Measurements from ENCODE around the gene ZNF491. TPM values are rescaled to one million over a fixed set of nuclear protein-coding genes. Genes with fewer than 3 reads are reported as not detected.
"Not testable (repeated sequence)": the region's sequence is repeated elsewhere in the genome, so short reads cannot be mapped to it uniquely, and the experiment has no call there.

Gene ZNF491
- polyA plus RNA-seq, 2 donors = 0.19 to 0.53 TPM

- Histone ChIP-seq H3K9me3 (ENCODE audit: control insufficient read depth in 2 of 2, insufficient read depth in 1 of 2, low read depth in 1 of 2, low read length in 1 of 2) (peaks cover 3 to 16% of the 10 kb centered on the region in 2 donors), H3K36me3 (ENCODE audit: control insufficient read depth in 2 of 2, insufficient read depth in 2 of 2, low read length in 1 of 2) (peaks cover 9 to 10% of the 10 kb centered on the region in 2 donors), H3K4me1 (ENCODE audit: control insufficient read depth in 2 of 2, insufficient read depth in 2 of 2, low read length in 1 of 2) (no peaks in the 10 kb centered on the region), H3K27ac (ENCODE audit: low read depth in 2 of 2, low read length in 1 of 2) (no peak overlapping the region), H3K4me3 (ENCODE audit: low read depth in 1 of 2, low read length in 2 of 2) (peak overlapping the region in 1 of 2 donors; percentile 7), H3K27me3 (ENCODE audit: control insufficient read depth in 1 of 2, insufficient read depth in 2 of 2, low read length in 2 of 2) (no peaks in the 10 kb centered on the region)
- 97 to 98% methylated on average over 8 of the region's 8 CpGs for WGBS, 2 donors
Measured at GRCh38 chr19:11832253-11832912, 34.1 kb downstream of the ZNF491 start.

GRCh38 chr19:11833541-11833940 is 35.2 kb downstream of the ZNF491 start:
- Histone ChIP-seq H3K27me3 (ENCODE audit: control insufficient read depth in 1 of 2, insufficient read depth in 2 of 2, low read length in 2 of 2) (no peaks in the 10 kb centered on the region), H3K9me3 (ENCODE audit: control insufficient read depth in 2 of 2, insufficient read depth in 1 of 2, low read depth in 1 of 2, low read length in 1 of 2) (peaks cover 3 to 16% of the 10 kb centered on the region in 2 donors), H3K4me1 (ENCODE audit: control insufficient read depth in 2 of 2, insufficient read depth in 2 of 2, low read length in 1 of 2) (no peaks in the 10 kb centered on the region), H3K36me3 (ENCODE audit: control insufficient read depth in 2 of 2, insufficient read depth in 2 of 2, low read length in 1 of 2) (peaks cover 9 to 10% of the 10 kb centered on the region in 2 donors), H3K4me3 (ENCODE audit: low read depth in 1 of 2, low read length in 2 of 2) (no peak overlapping the region), H3K27ac (ENCODE audit: low read depth in 2 of 2, low read length in 1 of 2) (no peak overlapping the region)
- WGBS, 2 donors = 95 to 98% methylated on average over 2 of the region's 2 CpGs

GRCh38 chr19:11835626-11836066 is 37.3 kb downstream of the ZNF491 start:
- H3K4me3 ChIP-seq (ENCODE audit: low read depth in 1 of 2, low read length in 2 of 2); H3K4me1 ChIP-seq (ENCODE audit: control insufficient read depth in 2 of 2, insufficient read depth in 2 of 2, low read length in 1 of 2); H3K36me3 ChIP-seq (ENCODE audit: control insufficient read depth in 2 of 2, insufficient read depth in 2 of 2, low read length in 1 of 2); H3K27me3 ChIP-seq (ENCODE audit: control insufficient read depth in 1 of 2, insufficient read depth in 2 of 2, low read length in 2 of 2); H3K27ac ChIP-seq (ENCODE audit: low read depth in 2 of 2, low read length in 1 of 2); H3K9me3 ChIP-seq (ENCODE audit: control insufficient read depth in 2 of 2, insufficient read depth in 1 of 2, low read depth in 1 of 2, low read length in 1 of 2): not testable (repeated sequence)
- 67 to 74% methylated on average over 2 of the region's 2 CpGs for WGBS, 2 donors

- H3K4me1 ChIP-seq (ENCODE audit: control insufficient read depth in 2 of 2, insufficient read depth in 2 of 2, low read length in 1 of 2) = no peaks in the 10 kb centered on the region
- no peaks in the 10 kb centered on the region for H3K9me3 ChIP-seq (ENCODE audit: control insufficient read depth in 2 of 2, insufficient read depth in 1 of 2, low read depth in 1 of 2, low read length in 1 of 2)
- H3K27me3 ChIP-seq (ENCODE audit: control insufficient read depth in 1 of 2, insufficient read depth in 2 of 2, low read length in 2 of 2) = no peaks in the 10 kb centered on the region
- H3K27ac ChIP-seq (ENCODE audit: low read depth in 2 of 2, low read length in 1 of 2) = no peak overlapping the region
- WGBS, 2 donors = 43 to 55% methylated on average over 2 of the region's 2 CpGs
- no peak overlapping the region for H3K4me3 ChIP-seq (ENCODE audit: low read depth in 1 of 2, low read length in 2 of 2)
- H3K36me3 ChIP-seq (ENCODE audit: control insufficient read depth in 2 of 2, insufficient read depth in 2 of 2, low read length in 1 of 2) = no peaks in the 10 kb centered on the region
Measured at GRCh38 chr19:11843722-11844121, 45.4 kb downstream of the ZNF491 start.

- not testable (repeated sequence) for H3K27ac ChIP-seq (ENCODE audit: low read depth in 2 of 2, low read length in 1 of 2); H3K4me3 ChIP-seq (ENCODE audit: low read depth in 1 of 2, low read length in 2 of 2); H3K36me3 ChIP-seq (ENCODE audit: control insufficient read depth in 2 of 2, insufficient read depth in 2 of 2, low read length in 1 of 2); H3K4me1 ChIP-seq (ENCODE audit: control insufficient read depth in 2 of 2, insufficient read depth in 2 of 2, low read length in 1 of 2); H3K9me3 ChIP-seq (ENCODE audit: control insufficient read depth in 2 of 2, insufficient read depth in 1 of 2, low read depth in 1 of 2, low read length in 1 of 2); H3K27me3 ChIP-seq (ENCODE audit: control insufficient read depth in 1 of 2, insufficient read depth in 2 of 2, low read length in 2 of 2)
- WGBS, 2 donors = 63 to 73% methylated on average over 6 of the region's 6 CpGs
Measured at GRCh38 chr19:11847615-11848014, 49.3 kb downstream of the ZNF491 start.

GRCh38 chr19:11848200-11848593 is 49.9 kb downstream of the ZNF491 start:
- Histone ChIP-seq H3K27me3 (ENCODE audit: control insufficient read depth in 1 of 2, insufficient read depth in 2 of 2, low read length in 2 of 2) (no peaks in the 10 kb centered on the region), H3K36me3 (ENCODE audit: control insufficient read depth in 2 of 2, insufficient read depth in 2 of 2, low read length in 1 of 2) (no peaks in the 10 kb centered on the region), H3K4me1 (ENCODE audit: control insufficient read depth in 2 of 2, insufficient read depth in 2 of 2, low read length in 1 of 2) (no peaks in the 10 kb centered on the region), H3K9me3 (ENCODE audit: control insufficient read depth in 2 of 2, insufficient read depth in 1 of 2, low read depth in 1 of 2, low read length in 1 of 2) (peaks cover 0 to 1% of the 10 kb centered on the region in 2 donors), H3K27ac (ENCODE audit: low read depth in 2 of 2, low read length in 1 of 2) (peak overlapping the region in 1 of 2 donors; percentile 37), H3K4me3 (ENCODE audit: low read depth in 1 of 2, low read length in 2 of 2) (peak overlapping the region; percentile 66 to 69)
- 24 to 30% methylated on average over 11 of the region's 11 CpGs for WGBS, 2 donors

GRCh38 chr19:11848594-11849469 is 50.5 kb downstream of the ZNF491 start, which contains the start of gene ZNF439:
ZNF439 (plus strand) TSS chr19:11848726; CDS start chr19:11848868, 142 bp downstream.
- peaks cover 0 to 3% of the 10 kb centered on the region in 2 donors for H3K9me3 ChIP-seq (ENCODE audit: control insufficient read depth in 2 of 2, insufficient read depth in 1 of 2, low read depth in 1 of 2, low read length in 1 of 2)
- H3K27me3 ChIP-seq (ENCODE audit: control insufficient read depth in 1 of 2, insufficient read depth in 2 of 2, low read length in 2 of 2) = no peaks in the 10 kb centered on the region
- peak within 1 kb of the TSS; percentile 66 to 69 for H3K4me3 ChIP-seq (ENCODE audit: low read depth in 1 of 2, low read length in 2 of 2)
- H3K36me3 ChIP-seq (ENCODE audit: control insufficient read depth in 2 of 2, insufficient read depth in 2 of 2, low read length in 1 of 2) = no peaks in the 10 kb centered on the region
- 1% methylated on average over 59 of the region's 59 CpGs for WGBS, 2 donors
- no peaks in the 10 kb centered on the region for H3K4me1 ChIP-seq (ENCODE audit: control insufficient read depth in 2 of 2, insufficient read depth in 2 of 2, low read length in 1 of 2)
- H3K27ac ChIP-seq (ENCODE audit: low read depth in 2 of 2, low read length in 1 of 2) = peak within 1 kb of the TSS; percentile 56

- H3K27me3 ChIP-seq (ENCODE audit: control insufficient read depth in 1 of 2, insufficient read depth in 2 of 2, low read length in 2 of 2); H3K27ac ChIP-seq (ENCODE audit: low read depth in 2 of 2, low read length in 1 of 2): not testable (repeated sequence)
- WGBS, 2 donors = 91% methylated on average over 4 of the region's 4 CpGs
Measured at GRCh38 chr19:11850289-11850688, 52.0 kb downstream of the ZNF491 start.

GRCh38 chr19:11853358-11853757 is 55.0 kb downstream of the ZNF491 start:
- no peak overlapping the region for H3K27ac ChIP-seq (ENCODE audit: low read depth in 2 of 2, low read length in 1 of 2)
- no peaks in the 10 kb centered on the region for H3K4me1 ChIP-seq (ENCODE audit: control insufficient read depth in 2 of 2, insufficient read depth in 2 of 2, low read length in 1 of 2)
- 78 to 80% methylated on average over 3 of the region's 3 CpGs for WGBS, 2 donors
- H3K27me3 ChIP-seq (ENCODE audit: control insufficient read depth in 1 of 2, insufficient read depth in 2 of 2, low read length in 2 of 2) = no peaks in the 10 kb centered on the region
- no peak overlapping the region for H3K4me3 ChIP-seq (ENCODE audit: low read depth in 1 of 2, low read length in 2 of 2)
- H3K9me3 ChIP-seq (ENCODE audit: control insufficient read depth in 2 of 2, insufficient read depth in 1 of 2, low read depth in 1 of 2, low read length in 1 of 2) = peaks cover 0 to 8% of the 10 kb centered on the region in 2 donors
- H3K36me3 ChIP-seq (ENCODE audit: control insufficient read depth in 2 of 2, insufficient read depth in 2 of 2, low read length in 1 of 2) = peaks cover under 1 to 2% of the 10 kb centered on the region in 2 donors

More at GRCh38 chr19:11850289-11850688, 52.0 kb downstream of the ZNF491 start:
- H3K9me3 ChIP-seq (ENCODE audit: control insufficient read depth in 2 of 2, insufficient read depth in 1 of 2, low read depth in 1 of 2, low read length in 1 of 2); H3K4me3 ChIP-seq (ENCODE audit: low read depth in 1 of 2, low read length in 2 of 2); H3K36me3 ChIP-seq (ENCODE audit: control insufficient read depth in 2 of 2, insufficient read depth in 2 of 2, low read length in 1 of 2); H3K4me1 ChIP-seq (ENCODE audit: control insufficient read depth in 2 of 2, insufficient read depth in 2 of 2, low read length in 1 of 2): not testable (repeated sequence)
